IMR-90 (cell line): Measurements from ENCODE around the gene AHI1. TPM values are rescaled to one million over a fixed set of nuclear protein-coding genes. Genes with fewer than 3 reads are reported as not detected.

ENCODE experiments used
- ATAC-seq: fragments of 200-7000 bp; cut with Tn5 transposase; 2 replicates; pipeline ENCODE4 v1.9.1; 2020; ENCODE audit warnings: low read depth, mild to moderate bottlenecking, moderate library complexity
- BruUV-seq: library from RNA; stranded (reverse); fragments of 400-500 nt; replicated peaks from 2 replicates; lab custom pipeline; 2021; lab: Mats Ljungman, UMichigan
- CTCF ChIA-PET: fragments of 300-600 bp; formaldehyde crosslinking; extraction: SDS; loops from one replicate; lab custom pipeline; 2021; ENCODE audit warnings: antibody characterized with exemption; lab: Yijun Ruan, JAX
- POLR2A ChIA-PET: fragments of 300-600 bp; sonication (Branson Sonifier 250); formaldehyde crosslinking; loops from one replicate; lab custom pipeline; 2022; ENCODE audit warnings: antibody characterized with exemption; ENCODE audit not compliant: unreplicated experiment; lab: Charles Lee
- DNase-seq: peaks from one replicate; pipeline ENCODE4 v3.0.0; 2013
- H2AFZ ChIP-seq: replicated peaks from 2 replicates; pipeline ENCODE3; 2013; ENCODE audit warnings: low read length, mild to moderate bottlenecking; ENCODE audit not compliant: poor library complexity
- H2AK5ac ChIP-seq: 2 replicates; pipeline ENCODE4 v1.6.1; 2013; ENCODE audit warnings: low read depth, low read length, inconsistent platforms
- H2AK9ac ChIP-seq: replicated peaks from 2 replicates; pipeline ENCODE3; 2013; ENCODE audit warnings: mild to moderate bottlenecking, low read depth, low read length, moderate library complexity; ENCODE audit not compliant: poor library complexity
- H2BK120ac ChIP-seq: 2 replicates; pipeline ENCODE4 v1.6.1; 2013; ENCODE audit warnings: low read depth, low read length, inconsistent platforms
- H2BK15ac ChIP-seq: 3 replicates; pipeline ENCODE4 v1.6.1; 2013; ENCODE audit warnings: low read depth, low read length, inconsistent platforms
- H2BK20ac ChIP-seq: 2 replicates; pipeline ENCODE4 v1.6.1; 2013; ENCODE audit warnings: low read depth, mild to moderate bottlenecking, inconsistent platforms, low read length, moderate library complexity
- H2BK5ac ChIP-seq: 2 replicates; pipeline ENCODE4 v1.6.1; 2013; ENCODE audit warnings: mild to moderate bottlenecking, low read depth, low read length, inconsistent platforms; ENCODE audit not compliant: poor library complexity, severe bottlenecking
- H3K14ac ChIP-seq: replicated peaks from 2 replicates; pipeline ENCODE4 v1.6.1; 2013; ENCODE audit warnings: low read depth, low read length, inconsistent platforms
- H3K18ac ChIP-seq: 2 replicates; pipeline ENCODE4 v1.6.1; 2013; ENCODE audit warnings: low read depth, low read length, control low read depth
- H3K23ac ChIP-seq: 2 replicates; pipeline ENCODE4 v1.6.1; 2013; ENCODE audit warnings: low read depth, low read length, inconsistent platforms
- H3K27ac ChIP-seq: 2 replicates; pipeline ENCODE4 v1.5.1; 2013; ENCODE audit warnings: mild to moderate bottlenecking, control low read depth, low read length; ENCODE audit not compliant: insufficient read depth
- H3K27me3 ChIP-seq: 2 replicates; pipeline ENCODE4 v1.6.1; 2013; ENCODE audit warnings: low read length; ENCODE audit not compliant: control insufficient read depth, insufficient read depth
- H3K36me3 ChIP-seq: 2 replicates; pipeline ENCODE4 v1.6.1; 2013; ENCODE audit warnings: low read length, mixed read lengths; ENCODE audit not compliant: control insufficient read depth, insufficient read depth
- H3K4ac ChIP-seq: 2 replicates; pipeline ENCODE4 v1.6.1; 2013; ENCODE audit warnings: low read depth, low read length, inconsistent platforms
- H3K4me1 ChIP-seq: 2 replicates; pipeline ENCODE4 v1.6.1; 2013; ENCODE audit warnings: low read length, mixed read lengths; ENCODE audit not compliant: control insufficient read depth, insufficient read depth
- H3K4me2 ChIP-seq: 2 replicates; pipeline ENCODE4 v1.6.1; 2013; ENCODE audit warnings: low read depth, mild to moderate bottlenecking, control low read depth, low read length, moderate library complexity
- H3K4me3 ChIP-seq: 2 replicates; pipeline ENCODE4 v1.5.1; 2013; ENCODE audit warnings: low read depth, mild to moderate bottlenecking, control low read depth, low read length, moderate library complexity; ENCODE audit not compliant: insufficient read depth
- H3K56ac ChIP-seq: 2 replicates; pipeline ENCODE4 v1.6.1; 2013; ENCODE audit warnings: low read length, inconsistent platforms; ENCODE audit not compliant: insufficient read depth; ENCODE audit errors: extremely low read depth
- H3K79me1 ChIP-seq, 2 experiments: 2 replicates each; pipeline ENCODE4 v1.6.1; 2013; ENCODE audit warnings: low read length in 2 of 2, inconsistent platforms in 1 of 2, low read depth in 1 of 2
- H3K9ac ChIP-seq: 2 replicates; pipeline ENCODE4 v1.6.1; 2013; ENCODE audit warnings: low read depth, low read length, control low read depth
- H3K9me1 ChIP-seq: 2 replicates; pipeline ENCODE4 v1.6.1; 2013; ENCODE audit warnings: low read length, inconsistent platforms; ENCODE audit not compliant: insufficient read depth
- H3K9me3 ChIP-seq: 2 replicates; pipeline ENCODE4 v1.6.1; 2013; ENCODE audit warnings: low read length; ENCODE audit not compliant: control insufficient read depth, insufficient read depth
- H4K20me1 ChIP-seq: 2 replicates; pipeline ENCODE4 v1.6.1; 2013; ENCODE audit warnings: low read length, inconsistent platforms; ENCODE audit not compliant: insufficient read depth
- H4K5ac ChIP-seq: 2 replicates; pipeline ENCODE4 v1.6.1; 2013; ENCODE audit warnings: mild to moderate bottlenecking, low read depth, low read length, control low read depth
- H4K8ac ChIP-seq, 2 experiments: 2 replicates each; pipeline ENCODE4 v1.6.1; 2013; ENCODE audit warnings: low read depth in 2 of 2, low read length in 2 of 2, control low read depth in 1 of 2, inconsistent platforms in 1 of 2
- H4K91ac ChIP-seq: 2 replicates; pipeline ENCODE4 v1.6.1; 2013; ENCODE audit warnings: low read depth, low read length, inconsistent platforms; ENCODE audit not compliant: insufficient read depth
- BHLHE40 ChIP-seq: fragments of 150-350 bp; IDR thresholded peaks from 2 replicates; pipeline ENCODE4 v1.6.1; 2016; ENCODE audit warnings: mild to moderate bottlenecking, low read depth, low read length
- CTCF ChIP-seq: conservative IDR thresholded peaks from 2 replicates; pipeline ENCODE4 v1.5.1; 2012; ENCODE audit warnings: mild to moderate bottlenecking, low read depth, low read length, improper control_type of control experiment
- MAFK ChIP-seq: IDR thresholded peaks from 2 replicates; pipeline ENCODE4 v1.6.1; 2012; ENCODE audit warnings: low read depth, low read length, improper control_type of control experiment
- MAZ ChIP-seq: IDR thresholded peaks from 2 replicates; pipeline ENCODE4 v1.6.1; 2012; ENCODE audit warnings: low read depth, mild to moderate bottlenecking, low read length, improper control_type of control experiment, moderate library complexity, borderline replicate concordance
- MXI1 ChIP-seq: IDR thresholded peaks from 2 replicates; pipeline ENCODE4 v1.6.1; 2012; ENCODE audit warnings: low read depth, mild to moderate bottlenecking, low read length, moderate library complexity, borderline replicate concordance
- POLR2A ChIP-seq: IDR thresholded peaks from 2 replicates; pipeline ENCODE4 v1.6.1; 2012; ENCODE audit warnings: mild to moderate bottlenecking, low read depth, low read length
- RFX5 ChIP-seq: IDR thresholded peaks from 2 replicates; pipeline ENCODE4 v1.8.0; 2012; ENCODE audit warnings: low read depth, mild to moderate bottlenecking, low read length, moderate library complexity
- USF2 ChIP-seq: fragments of 150-350 bp; IDR thresholded peaks from 2 replicates; pipeline ENCODE4 v1.6.1; 2017; ENCODE audit warnings: mild to moderate bottlenecking, antibody characterized with exemption, low read length, low read depth
- WGBS, 2 experiments: methylation state at CpG; one replicate each; pipeline versions ENCODE4 v1.1.5 to v1.1.7; 2013; ENCODE audit warnings: missing lambda C conversion rate in 2 of 2; ENCODE audit not compliant: insufficient read length in 1 of 2; ENCODE audit errors: extremely low coverage in 2 of 2; 5-methylcytosine and 5-hydroxymethylcytosine counted together
- dilution Hi-C: fragments of 300-500 bp; cut with HindIII; formaldehyde crosslinking; loops from one replicate; pipeline ENCODE4 v1.14.3; 2018; ENCODE audit warnings: low sequenced_read_pairs; ENCODE audit not compliant: unreplicated experiment
- in situ Hi-C: fragments of 300-500 bp; cut with MboI; formaldehyde crosslinking; loops from 3 replicates; pipeline ENCODE4 v1.14.3; 2019; ENCODE audit warnings: low sequenced_read_pairs, inconsistent platforms, mixed read lengths
- intact Hi-C: fragments of 100-400 bp; cut with micrococcal nuclease; formaldehyde crosslinking; loops from 2 replicates; pipeline ENCODE4 v1.10.0; 2022
- polyA plus RNA-seq, 3 experiments: library from polyadenylated mRNA; depleted of rRNA; stranded (reverse); fragments of >200 nt; gene quantifications; 2 replicates each; pipeline ENCODE4 v1.2.3, GENCODE V29; 2012; ENCODE audit warnings: low replicate concordance in 1 of 3
- total RNA-seq: library from RNA; depleted of rRNA; stranded (reverse); fragments of >200 nt; gene quantifications from 2 replicates; pipeline ENCODE4 v1.2.3, GENCODE V29; 2012

Gene AHI1
- total and polyA plus RNA-seq, 2 of the 4 experiments (the other 2 are of a cell fraction): 9.5 to 19.4 TPM

GRCh38 chr6:135325624-135326424 lies 171.7 kb downstream of the AHI1 start:
- H4K5ac ChIP-seq: no peak overlapping the region
- no peak overlapping the region for H2BK5ac ChIP-seq
- no peak overlapping the region for H2BK20ac ChIP-seq
- H3K79me1 ChIP-seq: no peaks in the 10 kb centered on the region
- H4K20me1 ChIP-seq: no peaks in the 10 kb centered on the region
- H4K8ac ChIP-seq: no peak overlapping the region
- H2BK15ac ChIP-seq: no peak overlapping the region
- no peaks in the 10 kb centered on the region for H3K9me3 ChIP-seq
- H3K23ac ChIP-seq: no peak overlapping the region
- no peak overlapping the region for H3K4me2 ChIP-seq
- H3K4ac ChIP-seq: no peak overlapping the region
- no peak overlapping the region for H2AFZ ChIP-seq
- intact Hi-C loops (no loop called here), dilution Hi-C loops (no loop called here), in situ Hi-C loops (no loop called here)
- H3K56ac ChIP-seq: no peak overlapping the region
- H3K18ac ChIP-seq: no peak overlapping the region
- WGBS, 2 experiments: no CpG with 5 or more reads among the region's 4 CpGs
- H3K27ac ChIP-seq: no peak overlapping the region
- DNase-seq: no peak
- no peaks in the 10 kb centered on the region for H3K9me1 ChIP-seq
- no peak overlapping the region for H3K9ac ChIP-seq
- no peaks in the 10 kb centered on the region for H3K4me1 ChIP-seq
- no peak for TF ChIP-seq USF2
- TF ChIP-seq BHLHE40: no peak
- TF ChIP-seq MXI1: no peak
- TF ChIP-seq RFX5: no peak
- TF ChIP-seq MAZ: no peak
- TF ChIP-seq MAFK: no peak
- TF ChIP-seq CTCF: no peak
- TF ChIP-seq POLR2A: no peak
- H2AK9ac ChIP-seq: no peak overlapping the region
- H2AK5ac ChIP-seq: no peak overlapping the region
- H3K27me3 ChIP-seq: no peaks in the 10 kb centered on the region
- H3K36me3 ChIP-seq: peaks cover 4% of the 10 kb centered on the region; the same call in 1 of the 2 replicates
- H2BK120ac ChIP-seq: no peak overlapping the region
- ATAC-seq: no peak
- no peak overlapping the region for H4K91ac ChIP-seq
- H3K14ac ChIP-seq: no peak overlapping the region
- POLR2A ChIA-PET: no interaction called here
- CTCF ChIA-PET: no interaction called here
- BruUV-seq: no TSS peak
- H3K4me3 ChIP-seq: no peak overlapping the region
